Vagina (tissue), 2 donors: ENCODE results near the gene GCM1.

Experiments used
- CTCF ChIP-seq, 3 experiments: fragments of 450-650 bp in 2 of 3; fragments of 200-600 bp in 1 of 3; sonication (generic) in 1 of 3; IDR thresholded peaks; one replicate each; pipeline ENCODE4 v1.5.1; 2017 to 2019; ENCODE audit warnings: antibody characterized with exemption in 3 of 3, mild to moderate bottlenecking in 2 of 3, moderate library complexity in 2 of 3
- POLR2A ChIP-seq, 2 donors: fragments of 450-650 bp; IDR thresholded peaks; one replicate each; pipeline ENCODE4 v1.6.1; 2017; ENCODE audit warnings: antibody characterized with exemption in 2 of 2, mild to moderate bottlenecking in 2 of 2, moderate library complexity in 2 of 2
- POLR2AphosphoS5 ChIP-seq, 2 donors: sonication (generic); formaldehyde crosslinking; IDR thresholded peaks; one replicate each; pipeline ENCODE4 v1.9.0; 2017; ENCODE audit warnings: antibody characterized with exemption in 2 of 2, mild to moderate bottlenecking in 2 of 2, low read depth in 1 of 2; ENCODE audit not compliant: insufficient read depth in 1 of 2

DNA sequence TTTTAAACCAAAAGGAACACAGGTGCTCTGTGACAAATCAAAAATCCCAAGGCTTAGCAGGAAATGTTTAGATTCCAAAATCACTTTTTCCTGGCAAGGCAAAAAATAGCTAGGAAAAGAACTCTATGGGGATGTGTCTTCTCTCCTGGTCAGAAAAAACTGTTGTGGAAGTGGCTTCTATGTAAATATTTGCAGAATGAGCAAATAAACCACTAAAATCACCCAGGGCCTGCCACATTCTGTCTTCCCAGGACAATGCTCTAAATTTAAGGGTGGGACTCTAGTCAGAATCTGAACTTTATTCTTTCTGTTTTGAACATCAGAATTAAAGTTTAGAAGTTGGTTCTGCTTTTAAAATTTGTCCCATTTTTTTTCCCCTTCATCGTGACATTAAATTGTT is 29.3 kb downstream of the GCM1 start:
- TF ChIP-seq POLR2A (IDR thresholded peaks at IDR 0.05): no peak
- TF ChIP-seq CTCF (IDR thresholded peaks at IDR 0.05): no peak
- TF ChIP-seq POLR2AphosphoS5 (IDR thresholded peaks at IDR 0.05; ENCODE audit: insufficient read depth in 1 of 2, low read depth in 1 of 2): no peak
